ENCODE measurements around the gene IER5. TPM values are rescaled to one million over a fixed set of nuclear protein-coding genes. Genes with fewer than 3 reads are reported as not detected.

IER5 gene
- total and polyA plus RNA-seq, 9 of the 15 experiments (the other 6 are each of a cell fraction or from before 2014, with no cell fraction given) = 2.4 to 32.1 (median 12.0) TPM

DNA sequence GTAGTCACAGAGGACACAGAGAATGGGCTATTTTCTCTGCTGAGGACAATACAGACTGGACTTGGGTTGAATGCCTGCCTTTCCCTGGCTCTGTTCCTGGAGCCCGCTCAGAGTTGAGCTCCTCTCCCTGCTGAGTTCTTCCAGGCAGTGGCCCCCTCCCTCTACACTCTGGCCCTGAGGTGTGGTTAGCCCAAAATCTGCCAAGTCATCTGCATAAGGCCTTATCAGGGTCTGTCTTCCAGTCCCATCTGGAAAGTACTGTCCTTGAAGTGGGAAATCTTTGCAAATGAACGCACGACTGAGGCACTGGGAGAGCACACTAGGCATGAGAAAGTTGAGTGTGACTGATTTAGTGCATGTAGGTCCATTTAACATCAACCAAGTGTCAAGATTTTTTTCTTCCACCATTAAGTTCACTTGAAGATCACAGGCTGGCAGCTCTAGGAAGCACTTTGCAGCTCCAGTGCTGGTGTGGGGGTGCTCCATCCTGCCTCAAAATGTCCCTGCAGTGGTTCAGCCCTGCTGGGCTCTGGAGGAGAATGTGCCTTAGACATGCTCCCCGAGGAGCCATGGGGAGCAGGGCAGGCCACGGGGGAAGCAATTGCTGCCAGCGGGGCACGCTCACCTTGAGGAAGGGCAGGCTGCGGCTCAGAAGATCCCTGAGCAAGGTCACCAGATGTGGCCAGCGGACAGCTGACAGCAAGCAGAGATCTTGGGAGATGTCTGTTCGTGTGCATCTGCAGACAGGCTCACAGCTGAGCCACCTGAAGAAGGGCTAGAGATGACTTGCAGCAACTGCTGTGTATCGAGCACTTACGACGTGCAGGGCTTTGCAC lies 41.5 kb downstream of the IER5 start (continued):
- TF ChIP-seq ZNF764 (CRISPR knock-in tag; IDR thresholded peaks at IDR 0.05; ENCODE audit: low read depth) (no peak), GATAD2A (IDR thresholded peaks at IDR 0.05) (peak; percentile 77; the same call in 1 of the 2 replicates), TAL1 (IDR thresholded peaks at IDR 0.05) (peak; percentile 84), ZNF3 (CRISPR knock-in tag; IDR thresholded peaks at IDR 0.05) (no peak), ARID4B (CRISPR knock-in tag; IDR thresholded peaks at IDR 0.05) (no peak), HMBOX1 (IDR thresholded peaks at IDR 0.05) (peak; percentile 74; the same call in 1 of the 2 replicates), ZNF584 (CRISPR knock-in tag; IDR thresholded peaks at IDR 0.05; ENCODE audit: low read depth) (no peak), MCM5 (IDR thresholded peaks at IDR 0.05; ENCODE audit: low read depth) (no peak), DEAF1 (CRISPR knock-in tag; IDR thresholded peaks at IDR 0.05) (peak; percentile 6; the same call in 1 of the 2 replicates), HDAC6 (IDR thresholded peaks at IDR 0.05; ENCODE audit: low read depth, low read length) (no peak), ZNF23 (CRISPR knock-in tag; IDR thresholded peaks at IDR 0.05) (no peak), HDGF (IDR thresholded peaks at IDR 0.05) (no peak), YBX1 (IDR thresholded peaks at IDR 0.05) (no peak), ZNF384 (IDR thresholded peaks at IDR 0.05; ENCODE audit: low read depth, low read length) (no peak)
- TF ChIP-seq, protein P1, sequence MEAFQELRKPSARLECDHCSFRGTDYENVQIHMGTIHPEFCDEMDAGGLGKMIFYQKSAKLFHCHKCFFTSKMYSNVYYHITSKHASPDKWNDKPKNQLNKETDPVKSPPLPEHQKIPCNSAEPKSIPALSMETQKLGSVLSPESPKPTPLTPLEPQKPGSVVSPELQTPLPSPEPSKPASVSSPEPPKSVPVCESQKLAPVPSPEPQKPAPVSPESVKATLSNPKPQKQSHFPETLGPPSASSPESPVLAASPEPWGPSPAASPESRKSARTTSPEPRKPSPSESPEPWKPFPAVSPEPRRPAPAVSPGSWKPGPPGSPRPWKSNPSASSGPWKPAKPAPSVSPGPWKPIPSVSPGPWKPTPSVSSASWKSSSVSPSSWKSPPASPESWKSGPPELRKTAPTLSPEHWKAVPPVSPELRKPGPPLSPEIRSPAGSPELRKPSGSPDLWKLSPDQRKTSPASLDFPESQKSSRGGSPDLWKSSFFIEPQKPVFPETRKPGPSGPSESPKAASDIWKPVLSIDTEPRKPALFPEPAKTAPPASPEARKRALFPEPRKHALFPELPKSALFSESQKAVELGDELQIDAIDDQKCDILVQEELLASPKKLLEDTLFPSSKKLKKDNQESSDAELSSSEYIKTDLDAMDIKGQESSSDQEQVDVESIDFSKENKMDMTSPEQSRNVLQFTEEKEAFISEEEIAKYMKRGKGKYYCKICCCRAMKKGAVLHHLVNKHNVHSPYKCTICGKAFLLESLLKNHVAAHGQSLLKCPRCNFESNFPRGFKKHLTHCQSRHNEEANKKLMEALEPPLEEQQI (IDR thresholded peaks at IDR 0.05) = peak; percentile 77
- TF ChIP-seq, protein P2, sequence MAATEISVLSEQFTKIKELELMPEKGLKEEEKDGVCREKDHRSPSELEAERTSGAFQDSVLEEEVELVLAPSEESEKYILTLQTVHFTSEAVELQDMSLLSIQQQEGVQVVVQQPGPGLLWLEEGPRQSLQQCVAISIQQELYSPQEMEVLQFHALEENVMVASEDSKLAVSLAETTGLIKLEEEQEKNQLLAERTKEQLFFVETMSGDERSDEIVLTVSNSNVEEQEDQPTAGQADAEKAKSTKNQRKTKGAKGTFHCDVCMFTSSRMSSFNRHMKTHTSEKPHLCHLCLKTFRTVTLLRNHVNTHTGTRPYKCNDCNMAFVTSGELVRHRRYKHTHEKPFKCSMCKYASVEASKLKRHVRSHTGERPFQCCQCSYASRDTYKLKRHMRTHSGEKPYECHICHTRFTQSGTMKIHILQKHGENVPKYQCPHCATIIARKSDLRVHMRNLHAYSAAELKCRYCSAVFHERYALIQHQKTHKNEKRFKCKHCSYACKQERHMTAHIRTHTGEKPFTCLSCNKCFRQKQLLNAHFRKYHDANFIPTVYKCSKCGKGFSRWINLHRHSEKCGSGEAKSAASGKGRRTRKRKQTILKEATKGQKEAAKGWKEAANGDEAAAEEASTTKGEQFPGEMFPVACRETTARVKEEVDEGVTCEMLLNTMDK (IDR thresholded peaks at IDR 0.05; ENCODE audit: borderline replicate concordance, insufficient read depth, low read depth, low read length, poor library complexity, severe bottlenecking) = no peak
